Spleen (tissue), 7 donors: Measurements from ENCODE around the gene CASTOR1.

Source experiments
- CTCF ChIP-seq, 11 experiments: fragments of 200-600 bp in 7 of 11; fragments of 450-650 bp in 4 of 11; sonication (generic) in 4 of 11; IDR thresholded peaks in 8 of 11; conservative IDR thresholded peaks in 3 of 11; 1 replicate in 7 of 11; 2 replicates in 4 of 11; pipeline versions ENCODE4 v1.4.0 to v1.8.0; 2016 to 2021; ENCODE audit warnings: antibody characterized with exemption in 11 of 11, inconsistent platforms in 4 of 11, mild to moderate bottlenecking in 1 of 11
- POLR2A ChIP-seq, 3 donors: fragments of 450-650 bp; IDR thresholded peaks; one replicate each; pipeline ENCODE4 v1.5.1; 2017; ENCODE audit warnings: antibody characterized with exemption in 3 of 3, mild to moderate bottlenecking in 1 of 3
- POLR2AphosphoS5 ChIP-seq, 3 donors: sonication (generic); formaldehyde crosslinking; IDR thresholded peaks; one replicate each; pipeline ENCODE4 v1.5.1; 2017; ENCODE audit warnings: antibody characterized with exemption in 3 of 3
- donor health status: DM: no; HTN: no; CAD: no; lungs with moderate emphysema.
- donor health status: DM: no; HTN: no; CAD: no.
- donor health status: DM: no; HTN: no; CAD: no.

- TF ChIP-seq CTCF (IDR thresholded peaks at IDR 0.05 in 8 of 11, conservative IDR thresholded peaks at IDR 0.05 in 3 of 11) (no peak), POLR2A (IDR thresholded peaks at IDR 0.05) (no peak), POLR2AphosphoS5 (IDR thresholded peaks at IDR 0.05) (peak; percentile 26 to 49 (median 35))
Observed at GRCh38 chr22:30310881-30311771, 21.8 kb upstream of the CASTOR1 start.
